Measurements from ENCODE around the gene FZD7.

GRCh38 chr2:202002381-202002780 is 31.3 kb upstream of the FZD7 start:
- no peak for TF ChIP-seq POLR2AphosphoS5 (IDR thresholded peaks at IDR 0.05; ENCODE audit: low read depth)
- no peak for TF ChIP-seq CTCF (IDR thresholded peaks at IDR 0.05; ENCODE audit: insufficient read depth, low read length)
- TF ChIP-seq, protein P1, sequence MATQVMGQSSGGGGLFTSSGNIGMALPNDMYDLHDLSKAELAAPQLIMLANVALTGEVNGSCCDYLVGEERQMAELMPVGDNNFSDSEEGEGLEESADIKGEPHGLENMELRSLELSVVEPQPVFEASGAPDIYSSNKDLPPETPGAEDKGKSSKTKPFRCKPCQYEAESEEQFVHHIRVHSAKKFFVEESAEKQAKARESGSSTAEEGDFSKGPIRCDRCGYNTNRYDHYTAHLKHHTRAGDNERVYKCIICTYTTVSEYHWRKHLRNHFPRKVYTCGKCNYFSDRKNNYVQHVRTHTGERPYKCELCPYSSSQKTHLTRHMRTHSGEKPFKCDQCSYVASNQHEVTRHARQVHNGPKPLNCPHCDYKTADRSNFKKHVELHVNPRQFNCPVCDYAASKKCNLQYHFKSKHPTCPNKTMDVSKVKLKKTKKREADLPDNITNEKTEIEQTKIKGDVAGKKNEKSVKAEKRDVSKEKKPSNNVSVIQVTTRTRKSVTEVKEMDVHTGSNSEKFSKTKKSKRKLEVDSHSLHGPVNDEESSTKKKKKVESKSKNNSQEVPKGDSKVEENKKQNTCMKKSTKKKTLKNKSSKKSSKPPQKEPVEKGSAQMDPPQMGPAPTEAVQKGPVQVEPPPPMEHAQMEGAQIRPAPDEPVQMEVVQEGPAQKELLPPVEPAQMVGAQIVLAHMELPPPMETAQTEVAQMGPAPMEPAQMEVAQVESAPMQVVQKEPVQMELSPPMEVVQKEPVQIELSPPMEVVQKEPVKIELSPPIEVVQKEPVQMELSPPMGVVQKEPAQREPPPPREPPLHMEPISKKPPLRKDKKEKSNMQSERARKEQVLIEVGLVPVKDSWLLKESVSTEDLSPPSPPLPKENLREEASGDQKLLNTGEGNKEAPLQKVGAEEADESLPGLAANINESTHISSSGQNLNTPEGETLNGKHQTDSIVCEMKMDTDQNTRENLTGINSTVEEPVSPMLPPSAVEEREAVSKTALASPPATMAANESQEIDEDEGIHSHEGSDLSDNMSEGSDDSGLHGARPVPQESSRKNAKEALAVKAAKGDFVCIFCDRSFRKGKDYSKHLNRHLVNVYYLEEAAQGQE (IDR thresholded peaks at IDR 0.05; ENCODE audit: insufficient replicate concordance, low read depth), result no peak
- TF ChIP-seq GABPA (IDR thresholded peaks at IDR 0.05; ENCODE audit: low read depth), result no peak

Data from HL-60 (cell line).